IMR-90 (cell line): ENCODE measurements around the gene NRIP3. TPM values are rescaled to one million over a fixed set of nuclear protein-coding genes. Genes with fewer than 3 reads are reported as not detected.

ENCODE experiments used
- ATAC-seq: fragments of 200-7000 bp; cut with Tn5 transposase; 2 replicates; pipeline ENCODE4 v1.9.1; 2020; ENCODE audit warnings: low read depth, mild to moderate bottlenecking, moderate library complexity
- BruUV-seq: library from RNA; stranded (reverse); fragments of 400-500 nt; replicated peaks from 2 replicates; lab custom pipeline; 2021; lab: Mats Ljungman, UMichigan
- CTCF ChIA-PET: fragments of 300-600 bp; formaldehyde crosslinking; extraction: SDS; loops from one replicate; lab custom pipeline; 2021; ENCODE audit warnings: antibody characterized with exemption; lab: Yijun Ruan, JAX
- POLR2A ChIA-PET: fragments of 300-600 bp; sonication (Branson Sonifier 250); formaldehyde crosslinking; loops from one replicate; lab custom pipeline; 2022; ENCODE audit warnings: antibody characterized with exemption; ENCODE audit not compliant: unreplicated experiment; lab: Charles Lee
- DNase-seq: peaks from one replicate; pipeline ENCODE4 v3.0.0; 2013
- H2AFZ ChIP-seq: replicated peaks from 2 replicates; pipeline ENCODE3; 2013; ENCODE audit warnings: low read length, mild to moderate bottlenecking; ENCODE audit not compliant: poor library complexity
- H2AK5ac ChIP-seq: 2 replicates; pipeline ENCODE4 v1.6.1; 2013; ENCODE audit warnings: low read depth, low read length, inconsistent platforms
- H2AK9ac ChIP-seq: replicated peaks from 2 replicates; pipeline ENCODE3; 2013; ENCODE audit warnings: mild to moderate bottlenecking, low read depth, low read length, moderate library complexity; ENCODE audit not compliant: poor library complexity
- H2BK120ac ChIP-seq: 2 replicates; pipeline ENCODE4 v1.6.1; 2013; ENCODE audit warnings: low read depth, low read length, inconsistent platforms
- H2BK15ac ChIP-seq: 3 replicates; pipeline ENCODE4 v1.6.1; 2013; ENCODE audit warnings: low read depth, low read length, inconsistent platforms
- H2BK20ac ChIP-seq: 2 replicates; pipeline ENCODE4 v1.6.1; 2013; ENCODE audit warnings: low read depth, mild to moderate bottlenecking, inconsistent platforms, low read length, moderate library complexity
- H2BK5ac ChIP-seq: 2 replicates; pipeline ENCODE4 v1.6.1; 2013; ENCODE audit warnings: mild to moderate bottlenecking, low read depth, low read length, inconsistent platforms; ENCODE audit not compliant: poor library complexity, severe bottlenecking
- H3K14ac ChIP-seq: replicated peaks from 2 replicates; pipeline ENCODE4 v1.6.1; 2013; ENCODE audit warnings: low read depth, low read length, inconsistent platforms
- H3K18ac ChIP-seq: 2 replicates; pipeline ENCODE4 v1.6.1; 2013; ENCODE audit warnings: low read depth, low read length, control low read depth
- H3K23ac ChIP-seq: 2 replicates; pipeline ENCODE4 v1.6.1; 2013; ENCODE audit warnings: low read depth, low read length, inconsistent platforms
- H3K27ac ChIP-seq: 2 replicates; pipeline ENCODE4 v1.5.1; 2013; ENCODE audit warnings: mild to moderate bottlenecking, control low read depth, low read length; ENCODE audit not compliant: insufficient read depth
- H3K27me3 ChIP-seq: 2 replicates; pipeline ENCODE4 v1.6.1; 2013; ENCODE audit warnings: low read length; ENCODE audit not compliant: control insufficient read depth, insufficient read depth
- H3K36me3 ChIP-seq: 2 replicates; pipeline ENCODE4 v1.6.1; 2013; ENCODE audit warnings: low read length, mixed read lengths; ENCODE audit not compliant: control insufficient read depth, insufficient read depth
- H3K4ac ChIP-seq: 2 replicates; pipeline ENCODE4 v1.6.1; 2013; ENCODE audit warnings: low read depth, low read length, inconsistent platforms
- H3K4me1 ChIP-seq: 2 replicates; pipeline ENCODE4 v1.6.1; 2013; ENCODE audit warnings: low read length, mixed read lengths; ENCODE audit not compliant: control insufficient read depth, insufficient read depth
- H3K4me2 ChIP-seq: 2 replicates; pipeline ENCODE4 v1.6.1; 2013; ENCODE audit warnings: low read depth, mild to moderate bottlenecking, control low read depth, low read length, moderate library complexity
- H3K4me3 ChIP-seq: 2 replicates; pipeline ENCODE4 v1.5.1; 2013; ENCODE audit warnings: low read depth, mild to moderate bottlenecking, control low read depth, low read length, moderate library complexity; ENCODE audit not compliant: insufficient read depth
- H3K56ac ChIP-seq: 2 replicates; pipeline ENCODE4 v1.6.1; 2013; ENCODE audit warnings: low read length, inconsistent platforms; ENCODE audit not compliant: insufficient read depth; ENCODE audit errors: extremely low read depth
- H3K79me1 ChIP-seq, 2 experiments: 2 replicates each; pipeline ENCODE4 v1.6.1; 2013; ENCODE audit warnings: low read length in 2 of 2, inconsistent platforms in 1 of 2, low read depth in 1 of 2
- H3K9ac ChIP-seq: 2 replicates; pipeline ENCODE4 v1.6.1; 2013; ENCODE audit warnings: low read depth, low read length, control low read depth
- H3K9me1 ChIP-seq: 2 replicates; pipeline ENCODE4 v1.6.1; 2013; ENCODE audit warnings: low read length, inconsistent platforms; ENCODE audit not compliant: insufficient read depth
- H3K9me3 ChIP-seq: 2 replicates; pipeline ENCODE4 v1.6.1; 2013; ENCODE audit warnings: low read length; ENCODE audit not compliant: control insufficient read depth, insufficient read depth
- H4K20me1 ChIP-seq: 2 replicates; pipeline ENCODE4 v1.6.1; 2013; ENCODE audit warnings: low read length, inconsistent platforms; ENCODE audit not compliant: insufficient read depth
- H4K5ac ChIP-seq: 2 replicates; pipeline ENCODE4 v1.6.1; 2013; ENCODE audit warnings: mild to moderate bottlenecking, low read depth, low read length, control low read depth
- H4K8ac ChIP-seq, 2 experiments: 2 replicates each; pipeline ENCODE4 v1.6.1; 2013; ENCODE audit warnings: low read depth in 2 of 2, low read length in 2 of 2, control low read depth in 1 of 2, inconsistent platforms in 1 of 2
- H4K91ac ChIP-seq: 2 replicates; pipeline ENCODE4 v1.6.1; 2013; ENCODE audit warnings: low read depth, low read length, inconsistent platforms; ENCODE audit not compliant: insufficient read depth
- CEBPB ChIP-seq: IDR thresholded peaks from 2 replicates; pipeline ENCODE4 v1.6.1; 2012; ENCODE audit warnings: low read depth, low read length, improper control_type of control experiment
- ELK1 ChIP-seq: fragments of 150-350 bp; IDR thresholded peaks from 2 replicates; pipeline ENCODE4 v1.6.1; 2016; ENCODE audit warnings: low read depth, mild to moderate bottlenecking, low read length, moderate library complexity, borderline replicate concordance
- MAZ ChIP-seq: IDR thresholded peaks from 2 replicates; pipeline ENCODE4 v1.6.1; 2012; ENCODE audit warnings: low read depth, mild to moderate bottlenecking, low read length, improper control_type of control experiment, moderate library complexity, borderline replicate concordance
- POLR2A ChIP-seq: IDR thresholded peaks from 2 replicates; pipeline ENCODE4 v1.6.1; 2012; ENCODE audit warnings: mild to moderate bottlenecking, low read depth, low read length
- WGBS, 2 experiments: methylation state at CpG; one replicate each; pipeline versions ENCODE4 v1.1.5 to v1.1.7; 2013; ENCODE audit warnings: missing lambda C conversion rate in 2 of 2; ENCODE audit not compliant: insufficient read length in 1 of 2; ENCODE audit errors: extremely low coverage in 2 of 2; 5-methylcytosine and 5-hydroxymethylcytosine counted together
- dilution Hi-C: fragments of 300-500 bp; cut with HindIII; formaldehyde crosslinking; loops from one replicate; pipeline ENCODE4 v1.14.3; 2018; ENCODE audit warnings: low sequenced_read_pairs; ENCODE audit not compliant: unreplicated experiment
- in situ Hi-C: fragments of 300-500 bp; cut with MboI; formaldehyde crosslinking; loops from 3 replicates; pipeline ENCODE4 v1.14.3; 2019; ENCODE audit warnings: low sequenced_read_pairs, inconsistent platforms, mixed read lengths
- intact Hi-C: fragments of 100-400 bp; cut with micrococcal nuclease; formaldehyde crosslinking; loops from 2 replicates; pipeline ENCODE4 v1.10.0; 2022
- polyA plus RNA-seq, 3 experiments: library from polyadenylated mRNA; depleted of rRNA; stranded (reverse); fragments of >200 nt; gene quantifications; 2 replicates each; pipeline ENCODE4 v1.2.3, GENCODE V29; 2012; ENCODE audit warnings: low replicate concordance in 1 of 3
- total RNA-seq: library from RNA; depleted of rRNA; stranded (reverse); fragments of >200 nt; gene quantifications from 2 replicates; pipeline ENCODE4 v1.2.3, GENCODE V29; 2012
- TF ChIP-seq, protein P1 (sequence below): fragments of 150-350 bp; IDR thresholded peaks from 2 replicates; pipeline ENCODE4 v1.6.1; 2017; ENCODE audit warnings: mild to moderate bottlenecking, antibody characterized with exemption, low read length, low read depth

The NRIP3 gene
- total and polyA plus RNA-seq, 2 of the 4 experiments (the other 2 are of a cell fraction), result 11.5 to 43.6 TPM

DNA sequence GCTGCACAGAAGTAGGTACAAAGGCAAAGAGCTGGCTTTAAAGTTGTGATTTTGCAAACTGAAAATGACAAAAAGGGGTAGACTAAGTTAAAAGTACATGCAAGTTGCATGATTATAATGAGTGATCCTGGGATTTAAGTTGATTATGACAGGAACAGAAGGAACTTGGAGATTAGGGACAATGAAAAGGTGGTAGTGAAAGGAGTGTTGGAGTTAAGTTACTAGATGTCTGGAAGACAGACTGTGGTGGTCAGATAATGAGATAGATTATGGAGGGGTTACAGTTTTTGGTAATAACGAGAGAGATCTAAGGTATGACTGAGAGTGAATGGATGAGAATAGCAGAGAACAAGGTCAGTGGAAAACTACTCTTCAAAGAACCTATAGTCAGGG, 31.9 kb downstream of the NRIP3 start:
- no peaks in the 10 kb centered on the region for H3K36me3 ChIP-seq

More for the DNA sequence above, 31.9 kb downstream of the NRIP3 start:
- no peak for ATAC-seq
- H3K27me3 ChIP-seq, result no peaks in the 10 kb centered on the region
- H3K79me1 ChIP-seq, result no peaks in the 10 kb centered on the region
- no peak overlapping the region for H3K27ac ChIP-seq
- in situ Hi-C loops, result loop anchor here (25.0 kb wide), 1 partner anchor 735 kb away; no protein-coding TSS in a partner anchor
- H3K4me2 ChIP-seq, result no peak overlapping the region
- H2BK5ac ChIP-seq, result no peak overlapping the region
- H2AFZ ChIP-seq, result no peak overlapping the region
- no peak overlapping the region for H3K14ac ChIP-seq
- H3K4me1 ChIP-seq, result no peaks in the 10 kb centered on the region
- H3K4ac ChIP-seq, result no peak overlapping the region
- no peak overlapping the region for H2AK5ac ChIP-seq
- no TSS peak for BruUV-seq
- WGBS, 2 experiments, result no CpG with 5 or more reads among the region's 1 CpG
- H2BK20ac ChIP-seq, result no peak overlapping the region
- intact Hi-C loops, result no loop called here
- POLR2A ChIA-PET, result no interaction called here
- DNase-seq, result no peak
- TF ChIP-seq POLR2A (no peak), MAZ (no peak), ELK1 (no peak), CEBPB (no peak)
- TF ChIP-seq, protein P1, sequence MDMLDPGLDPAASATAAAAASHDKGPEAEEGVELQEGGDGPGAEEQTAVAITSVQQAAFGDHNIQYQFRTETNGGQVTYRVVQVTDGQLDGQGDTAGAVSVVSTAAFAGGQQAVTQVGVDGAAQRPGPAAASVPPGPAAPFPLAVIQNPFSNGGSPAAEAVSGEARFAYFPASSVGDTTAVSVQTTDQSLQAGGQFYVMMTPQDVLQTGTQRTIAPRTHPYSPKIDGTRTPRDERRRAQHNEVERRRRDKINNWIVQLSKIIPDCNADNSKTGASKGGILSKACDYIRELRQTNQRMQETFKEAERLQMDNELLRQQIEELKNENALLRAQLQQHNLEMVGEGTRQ, result no peak
- H3K4me3 ChIP-seq, result no peak overlapping the region
- no peak overlapping the region for H3K9ac ChIP-seq
- dilution Hi-C loops, result no loop called here
- H3K56ac ChIP-seq, result no peak overlapping the region
- H2AK9ac ChIP-seq, result no peak overlapping the region
- no peaks in the 10 kb centered on the region for H3K9me3 ChIP-seq
- H3K18ac ChIP-seq, result no peak overlapping the region
- H4K91ac ChIP-seq, result no peak overlapping the region
- H3K23ac ChIP-seq, result no peak overlapping the region
- no peaks in the 10 kb centered on the region for H4K20me1 ChIP-seq
- H2BK15ac ChIP-seq, result no peak overlapping the region
- H4K8ac ChIP-seq, result no peak overlapping the region
- no peaks in the 10 kb centered on the region for H3K9me1 ChIP-seq
- H2BK120ac ChIP-seq, result no peak overlapping the region
- H4K5ac ChIP-seq, result no peak overlapping the region
- CTCF ChIA-PET, result no interaction called here
